Lower leg skin (tissue), 3 donors: Measurements from ENCODE around the gene STPG2.

ENCODE experiments used
- POLR2A ChIP-seq, 2 donors: fragments of 450-650 bp; IDR thresholded peaks; one replicate each; pipeline ENCODE4 v1.6.1; 2016 to 2017; ENCODE audit warnings: antibody characterized with exemption in 2 of 2, mild to moderate bottlenecking in 1 of 2, moderate library complexity in 1 of 2
- TF ChIP-seq, protein P1 (sequence below), 3 donors: fragments of 450-650 bp; IDR thresholded peaks; one replicate each; pipeline ENCODE4 v1.5.1; 2016; ENCODE audit warnings: antibody characterized with exemption in 3 of 3, mild to moderate bottlenecking in 3 of 3, moderate library complexity in 2 of 3

DNA sequence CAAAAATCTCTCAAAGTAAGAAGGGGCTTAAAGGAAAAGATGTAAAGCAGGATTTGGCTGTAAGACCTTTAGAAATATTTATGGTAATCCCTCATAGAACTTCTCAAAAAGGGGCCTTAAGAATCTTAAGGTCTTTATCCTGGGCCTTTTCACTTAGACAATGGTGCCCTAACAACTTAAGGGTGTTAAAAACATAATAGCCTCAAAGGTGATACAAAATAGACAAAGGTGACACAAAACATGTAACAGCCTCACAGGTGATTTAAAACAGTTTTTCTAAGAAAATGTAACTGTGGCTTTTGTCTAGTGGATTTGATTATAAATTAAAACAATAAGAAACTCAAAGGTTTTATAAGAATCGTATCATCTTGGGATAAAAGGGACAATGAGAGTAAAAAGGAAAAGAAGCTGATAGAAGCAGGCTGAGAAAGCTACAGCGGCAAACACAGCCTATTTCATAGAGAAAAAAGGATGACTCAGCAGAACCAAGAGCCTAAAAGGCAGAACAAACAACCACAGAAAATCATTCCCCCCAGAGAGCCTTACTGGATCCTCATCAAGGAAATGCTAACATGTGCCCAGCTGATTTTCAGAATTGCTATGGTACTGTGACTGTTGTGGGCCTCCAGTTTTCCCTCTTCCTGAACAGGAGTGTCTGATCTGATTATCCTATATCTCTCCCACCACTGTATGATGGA, 164.3 kb downstream of the STPG2 start:
- TF ChIP-seq POLR2A (IDR thresholded peaks at IDR 0.05) = no peak
- TF ChIP-seq, protein P1, sequence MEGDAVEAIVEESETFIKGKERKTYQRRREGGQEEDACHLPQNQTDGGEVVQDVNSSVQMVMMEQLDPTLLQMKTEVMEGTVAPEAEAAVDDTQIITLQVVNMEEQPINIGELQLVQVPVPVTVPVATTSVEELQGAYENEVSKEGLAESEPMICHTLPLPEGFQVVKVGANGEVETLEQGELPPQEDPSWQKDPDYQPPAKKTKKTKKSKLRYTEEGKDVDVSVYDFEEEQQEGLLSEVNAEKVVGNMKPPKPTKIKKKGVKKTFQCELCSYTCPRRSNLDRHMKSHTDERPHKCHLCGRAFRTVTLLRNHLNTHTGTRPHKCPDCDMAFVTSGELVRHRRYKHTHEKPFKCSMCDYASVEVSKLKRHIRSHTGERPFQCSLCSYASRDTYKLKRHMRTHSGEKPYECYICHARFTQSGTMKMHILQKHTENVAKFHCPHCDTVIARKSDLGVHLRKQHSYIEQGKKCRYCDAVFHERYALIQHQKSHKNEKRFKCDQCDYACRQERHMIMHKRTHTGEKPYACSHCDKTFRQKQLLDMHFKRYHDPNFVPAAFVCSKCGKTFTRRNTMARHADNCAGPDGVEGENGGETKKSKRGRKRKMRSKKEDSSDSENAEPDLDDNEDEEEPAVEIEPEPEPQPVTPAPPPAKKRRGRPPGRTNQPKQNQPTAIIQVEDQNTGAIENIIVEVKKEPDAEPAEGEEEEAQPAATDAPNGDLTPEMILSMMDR (IDR thresholded peaks at IDR 0.05) = no peak
